Cerebellar cortex (tissue), 1 donor: ENCODE data around the gene RNF123.
"Not testable (repeated sequence)": the region's sequence is repeated elsewhere in the genome, so short reads cannot be mapped to it uniquely, and the experiment has no call there.

Experiments used
- DNase-seq: peaks from one replicate; pipeline ENCODE4 v3.0.0-alpha.2; 2015; ENCODE audit warnings: low spot score

RNF123 gene

GRCh38 chr3:49720855-49721595 lies 31.7 kb downstream of the RNF123 start:
- no peak for DNase-seq

GRCh38 chr3:49721596-49721895 lies 32.2 kb downstream of the RNF123 start:
- DNase-seq, result no peak

- no peak for DNase-seq
These were observed 32.8 kb downstream of the RNF123 start for GRCh38 chr3:49721896-49722781.

- no peak for DNase-seq
These were observed 33.5 kb downstream of the RNF123 start for GRCh38 chr3:49722896-49723295.

- DNase-seq, result peak; percentile 45
These were observed 33.9 kb downstream of the RNF123 start for GRCh38 chr3:49723296-49723627.

GRCh38 chr3:49723628-49724551 lies 34.5 kb downstream of the RNF123 start, which contains the start of gene GMPPB:
Gene GMPPB, minus strand, starts transcription at chr3:49723951. Its CDS starts 225 bp downstream, at chr3:49723726.
- DNase-seq, result peak; percentile 95

- no peak for DNase-seq
These were observed 35.2 kb downstream of the RNF123 start for GRCh38 chr3:49724586-49724985.

- DNase-seq, result no peak
These were observed 36.7 kb downstream of the RNF123 start for GRCh38 chr3:49725906-49726681.

GRCh38 chr3:49727154-49727923 lies 38.0 kb downstream of the RNF123 start:
- DNase-seq, result no peak

GRCh38 chr3:49727924-49728361 lies 38.6 kb downstream of the RNF123 start:
- no peak for DNase-seq

- no peak for DNase-seq
These were observed 40.7 kb downstream of the RNF123 start for GRCh38 chr3:49729966-49730609.

- no peak for DNase-seq
These were observed 43.2 kb downstream of the RNF123 start for GRCh38 chr3:49732597-49732996.

- DNase-seq, result no peak
These were observed 44.2 kb downstream of the RNF123 start for GRCh38 chr3:49733551-49733950.

GRCh38 chr3:49734752-49735151 lies 45.4 kb downstream of the RNF123 start:
- no peak for DNase-seq

GRCh38 chr3:49738067-49738713 lies 48.8 kb downstream of the RNF123 start:
- no peak for DNase-seq

GRCh38 chr3:49740427-49740826 lies 51.1 kb downstream of the RNF123 start:
- no peak for DNase-seq

- DNase-seq, result no peak
These were observed 56.6 kb downstream of the RNF123 start for GRCh38 chr3:49745986-49746385.

- no peak for DNase-seq
These were observed 58.6 kb downstream of the RNF123 start for GRCh38 chr3:49747792-49748480.

- DNase-seq, result not testable (repeated sequence)
These were observed 59.5 kb downstream of the RNF123 start for GRCh38 chr3:49748874-49749273.
